Inferior parietal cortex (tissue), 1 donor: ENCODE data around the gene PEPD.
A peak's percentile ranks its signal among the peaks of the same experiment; 100 is the strongest.

ENCODE experiments used
- DNase-seq: peaks from one replicate; pipeline ENCODE4 v3.0.0-alpha.2; 2016; ENCODE audit errors: extremely low spot score

The PEPD gene

DNA sequence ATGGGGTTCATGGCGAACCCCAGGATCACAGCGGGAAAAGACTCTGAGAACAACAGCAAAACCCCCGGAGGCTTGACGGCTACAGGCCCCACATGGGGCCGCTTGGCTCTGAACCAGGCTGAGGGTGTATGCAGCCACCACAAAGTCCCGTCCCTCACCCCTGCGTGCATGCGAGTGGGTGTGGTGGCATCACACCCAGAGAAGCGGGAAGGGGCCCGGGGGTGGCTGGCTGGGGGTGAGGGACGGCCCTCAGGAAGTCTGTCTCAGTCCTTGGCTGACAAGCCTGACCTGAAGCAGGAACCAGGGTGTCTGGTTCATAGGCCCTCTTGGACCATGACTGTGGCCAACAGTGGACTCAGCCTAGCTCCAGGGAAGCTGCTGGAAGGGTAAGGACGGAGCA is 113.9 kb downstream of the PEPD start:
- DNase-seq: no peak

DNA sequence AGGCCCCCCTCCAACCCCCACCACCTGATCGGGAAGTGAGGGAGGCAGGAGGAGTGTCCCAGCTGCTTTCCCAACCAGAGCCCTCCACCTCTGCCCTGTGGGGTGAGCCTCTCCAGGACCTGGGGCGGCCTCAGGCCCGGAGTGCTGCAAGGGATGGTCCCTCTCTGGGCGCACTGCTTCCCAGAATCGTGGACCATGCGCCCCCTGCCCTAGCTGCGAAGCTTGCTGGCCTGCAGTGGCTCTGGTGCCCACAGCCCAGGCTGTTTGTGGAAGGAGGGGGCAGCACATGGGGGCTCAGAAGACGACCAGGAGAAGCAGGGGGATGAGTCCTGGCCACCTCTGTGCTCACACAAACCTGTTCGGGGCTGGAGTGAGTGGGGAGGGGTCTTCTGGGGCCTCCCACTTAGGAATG is 114.4 kb downstream of the PEPD start:
- no peak for DNase-seq

DNA sequence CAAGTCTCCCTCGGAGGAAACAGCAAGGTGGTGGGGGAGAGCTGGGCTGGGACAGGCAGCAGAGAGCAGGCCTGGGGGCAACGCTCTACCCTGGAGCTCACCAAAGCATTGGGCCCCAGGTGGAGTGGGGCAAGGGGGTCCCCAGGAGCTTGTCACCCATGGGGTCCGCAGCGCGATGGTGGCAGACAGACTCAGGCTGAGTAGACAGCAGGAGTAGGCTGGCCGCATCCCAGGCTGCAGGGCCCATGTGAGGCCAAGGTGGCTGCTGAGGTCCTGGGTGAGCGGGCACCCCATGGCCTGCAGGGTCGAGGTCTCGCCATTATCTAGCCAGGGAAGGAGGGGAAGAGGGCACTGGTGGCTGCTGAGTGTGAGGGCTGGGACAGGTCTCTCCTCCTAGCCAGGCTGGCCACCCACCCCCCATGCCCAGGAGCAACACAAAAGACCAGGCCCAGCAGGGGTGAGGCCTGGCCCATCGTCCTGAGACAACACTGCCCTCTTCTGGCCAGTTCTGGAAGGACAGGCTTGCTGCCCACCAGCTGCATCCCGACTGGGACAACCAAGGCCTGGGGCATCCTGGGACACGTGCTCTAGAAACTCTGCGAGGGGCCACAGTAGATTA is 115.0 kb downstream of the PEPD start:
- peak; percentile 72 for DNase-seq

DNA sequence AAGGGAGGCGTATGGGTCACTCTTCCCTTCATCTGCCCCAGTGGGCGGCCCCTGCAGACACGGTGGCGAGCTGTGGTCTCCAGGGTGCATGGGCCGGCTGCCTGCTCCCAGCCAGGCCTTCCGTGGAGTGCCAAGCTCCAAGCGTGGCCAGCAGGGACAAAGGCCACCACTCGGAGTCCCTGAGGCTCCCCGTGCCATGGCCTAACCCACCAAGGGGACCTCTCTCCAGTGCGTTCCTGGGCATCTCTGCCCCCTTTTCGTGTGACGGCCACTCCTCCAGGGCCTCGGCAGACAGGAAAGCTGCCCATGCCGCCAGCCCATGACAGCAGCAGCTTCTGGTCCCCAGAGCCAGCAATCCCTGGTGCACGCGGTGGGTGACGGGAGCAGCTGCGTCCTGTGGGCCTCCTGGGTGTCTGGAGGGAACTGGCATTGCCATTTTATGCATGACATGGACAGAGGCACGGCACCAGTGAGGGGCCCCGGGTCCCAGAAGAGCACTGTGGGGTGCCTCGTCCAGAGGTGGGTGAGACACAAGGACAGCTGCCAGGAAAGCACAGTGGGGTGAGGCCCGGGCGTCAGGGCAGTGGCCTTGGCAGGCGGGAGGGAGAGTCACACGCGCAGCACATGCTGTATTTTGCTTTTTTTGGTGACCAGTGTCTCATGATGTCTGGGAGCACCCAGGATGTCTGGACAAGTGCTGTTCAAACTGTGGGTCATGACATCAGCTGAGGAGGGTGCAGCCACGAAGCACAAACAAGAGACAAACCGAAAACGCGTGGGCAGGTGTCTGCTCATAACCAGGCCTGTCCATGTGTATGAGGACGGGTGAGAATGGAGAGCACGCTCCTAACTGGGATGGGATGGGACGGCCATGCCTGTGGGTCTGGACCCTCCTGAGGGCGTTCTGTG is 115.8 kb downstream of the PEPD start:
- no peak for DNase-seq

DNA sequence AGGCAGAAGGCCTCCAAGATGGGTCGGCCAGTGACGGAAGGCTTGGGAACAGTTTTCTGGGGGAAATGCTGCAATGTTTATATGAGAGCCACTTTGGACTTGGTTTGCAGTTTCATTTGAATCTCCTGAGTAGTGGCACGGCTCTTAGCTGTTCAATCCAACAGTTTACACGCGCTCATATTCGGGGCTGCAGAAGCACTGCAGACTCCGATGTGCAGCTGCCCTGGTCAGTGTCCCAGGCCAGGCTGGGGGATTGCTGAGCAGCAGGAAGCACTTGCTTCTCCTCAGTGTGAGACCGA is 116.4 kb downstream of the PEPD start:
- no peak for DNase-seq

DNA sequence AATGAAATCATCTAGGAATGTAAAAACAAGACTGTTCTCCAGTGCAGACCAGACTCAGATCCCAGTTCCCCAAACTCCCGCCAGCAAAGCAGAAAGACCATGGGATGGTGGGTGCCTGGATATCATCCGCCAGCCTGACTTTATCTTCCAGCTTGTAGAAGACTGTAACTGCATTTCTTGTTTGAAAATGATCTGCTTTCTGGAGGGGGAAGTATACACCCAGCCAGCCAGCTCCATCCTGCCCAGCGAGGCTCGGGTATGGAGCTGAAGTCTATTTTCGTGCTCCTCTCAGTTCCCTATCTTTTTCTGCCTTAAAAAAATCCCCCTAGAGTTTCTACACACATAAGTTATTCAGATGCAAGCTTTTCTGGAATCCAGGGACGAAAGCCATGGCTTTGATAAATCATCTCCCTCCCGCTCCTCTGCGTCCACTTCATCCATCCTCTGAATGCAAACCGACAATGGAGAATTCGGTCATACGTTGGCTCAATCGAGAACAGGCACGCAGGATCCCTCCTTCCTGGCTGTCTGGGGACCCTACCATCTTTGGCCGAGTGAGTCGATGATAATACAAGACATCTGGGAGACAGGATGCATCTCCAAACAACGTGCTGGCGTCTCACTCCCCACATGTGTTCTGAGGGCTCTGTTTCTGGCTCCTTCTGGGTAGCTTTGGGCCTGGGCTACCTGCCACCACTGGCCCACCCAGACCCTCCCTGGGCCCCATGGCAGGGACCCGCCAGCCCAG is 116.9 kb downstream of the PEPD start:
- DNase-seq: no peak

DNA sequence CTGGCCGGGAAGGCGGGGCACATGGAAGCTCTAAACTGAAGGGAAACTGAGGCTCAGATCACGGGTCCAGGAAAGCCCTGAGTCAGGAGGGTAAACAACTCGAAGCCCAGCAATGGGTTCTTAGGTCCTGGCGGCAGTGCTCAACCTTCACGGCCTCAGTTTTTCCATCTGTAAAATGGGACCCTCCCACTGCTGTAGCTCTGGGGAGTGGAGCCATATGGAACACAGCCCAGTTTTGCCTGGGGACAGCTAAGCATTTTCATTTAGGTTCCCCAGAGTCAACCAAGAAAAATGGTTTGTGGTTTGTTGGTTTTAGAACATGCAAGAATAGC is 117.7 kb downstream of the PEPD start:
- no peak for DNase-seq

DNA sequence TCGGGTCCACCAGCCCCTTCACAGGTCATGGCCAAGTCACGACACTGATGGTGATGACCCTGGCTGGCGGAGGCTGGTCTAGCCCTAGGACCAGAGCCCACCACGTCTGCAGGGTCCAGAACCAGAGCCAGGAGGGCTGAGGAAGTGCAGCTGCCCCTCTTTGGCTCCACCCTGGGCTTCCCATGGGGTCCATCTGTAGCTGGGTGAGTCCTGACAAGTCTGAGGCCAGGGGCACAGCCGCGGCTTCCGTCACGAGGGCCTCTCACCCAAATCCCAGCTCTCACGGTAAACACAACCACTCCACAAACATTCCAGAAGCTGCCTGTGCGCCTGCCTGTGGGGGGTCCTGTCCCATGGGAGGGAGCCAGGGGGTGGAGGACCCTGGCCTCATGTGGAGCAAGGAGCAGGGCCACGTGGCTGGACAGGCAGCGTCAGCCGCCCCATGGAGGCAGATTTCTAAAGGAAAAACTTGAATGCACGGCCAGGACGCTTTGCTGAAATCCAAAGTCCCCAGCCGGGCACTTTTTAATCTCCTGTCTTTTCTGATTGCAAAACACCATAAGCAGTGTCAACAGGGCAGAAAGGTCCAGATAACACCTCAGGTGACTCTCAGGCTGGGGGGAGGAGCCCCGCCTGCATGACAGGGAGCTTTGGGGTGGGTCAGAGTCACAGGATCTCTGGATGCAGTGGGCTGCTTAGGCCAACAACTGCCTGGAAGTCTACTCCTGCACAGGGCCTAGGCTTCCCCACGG is 118.2 kb downstream of the PEPD start:
- DNase-seq: no peak

DNA sequence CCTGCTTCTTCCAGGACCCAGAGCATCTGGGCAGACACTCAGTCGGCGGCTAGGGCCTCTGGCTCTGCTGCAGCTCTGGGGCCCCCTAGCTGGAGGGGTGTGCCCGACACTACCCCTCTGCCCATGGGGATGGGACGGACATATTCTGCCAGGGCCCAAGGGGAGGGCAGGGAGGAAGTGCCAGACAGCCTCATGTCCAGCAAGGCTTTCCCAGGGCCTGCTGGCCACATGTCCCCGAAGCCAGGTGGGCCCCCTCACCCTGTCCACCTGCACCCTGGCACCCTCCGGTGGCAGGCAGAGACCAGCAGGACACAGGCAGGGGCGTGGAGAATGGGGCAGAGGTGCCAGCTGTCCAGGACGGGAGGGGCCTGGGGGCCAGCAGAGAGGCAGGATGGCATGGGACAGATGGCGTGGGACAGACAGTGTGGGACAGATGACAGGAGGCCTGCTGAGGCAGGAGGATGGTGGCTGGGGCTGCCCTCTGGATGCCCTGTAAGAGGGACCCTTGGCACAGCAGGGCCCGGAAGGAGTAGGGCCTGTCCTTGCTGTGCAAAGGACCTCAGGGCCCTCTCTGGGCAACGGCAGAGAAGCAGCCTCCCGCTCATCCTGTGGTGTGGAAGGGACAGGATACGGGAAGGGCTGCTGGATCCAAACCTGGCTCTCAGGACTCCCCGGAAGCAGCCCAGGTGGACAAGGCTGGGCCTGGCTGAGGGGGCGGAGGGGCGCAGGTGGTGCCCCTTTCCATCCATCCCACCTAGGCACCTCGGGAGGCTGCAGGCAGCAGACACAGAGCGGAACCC is 119.0 kb downstream of the PEPD start:
- no peak for DNase-seq

DNA sequence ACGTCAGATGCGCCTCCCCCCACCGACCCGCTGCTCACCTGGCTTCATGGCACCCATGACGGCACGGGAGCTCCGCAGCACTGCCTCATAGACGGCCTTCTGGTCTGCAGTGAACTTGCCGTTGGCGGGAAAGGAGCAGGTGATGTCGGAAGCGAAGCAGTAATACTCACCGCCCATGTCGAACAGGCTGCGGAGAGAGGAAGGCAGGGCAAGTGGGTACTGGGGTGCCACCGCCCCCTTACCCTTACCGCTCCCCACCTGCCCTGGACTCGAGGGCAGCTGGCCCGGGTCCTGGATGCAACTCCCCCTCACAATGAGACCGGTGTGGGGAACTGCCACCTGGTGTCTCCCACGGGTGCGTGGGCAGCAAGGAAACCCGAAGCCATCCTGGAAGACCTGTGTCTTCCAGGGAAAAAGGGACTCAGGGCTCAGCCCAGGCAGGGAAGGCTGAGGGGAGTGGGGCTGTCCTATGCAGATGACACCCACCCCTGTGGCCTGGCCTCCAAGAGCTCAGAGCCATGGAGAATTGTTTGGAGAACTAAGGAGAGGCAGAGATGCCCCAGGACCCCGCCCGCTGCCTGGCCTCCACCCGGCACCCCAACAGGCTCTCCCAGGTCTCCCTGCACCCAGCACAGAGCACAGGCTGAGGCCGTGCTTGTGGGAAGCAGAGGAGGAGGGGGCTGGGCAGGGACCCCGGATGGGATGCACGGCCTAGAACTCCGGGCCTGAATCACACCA is 119.7 kb downstream of the PEPD start:
- DNase-seq: no peak

DNA sequence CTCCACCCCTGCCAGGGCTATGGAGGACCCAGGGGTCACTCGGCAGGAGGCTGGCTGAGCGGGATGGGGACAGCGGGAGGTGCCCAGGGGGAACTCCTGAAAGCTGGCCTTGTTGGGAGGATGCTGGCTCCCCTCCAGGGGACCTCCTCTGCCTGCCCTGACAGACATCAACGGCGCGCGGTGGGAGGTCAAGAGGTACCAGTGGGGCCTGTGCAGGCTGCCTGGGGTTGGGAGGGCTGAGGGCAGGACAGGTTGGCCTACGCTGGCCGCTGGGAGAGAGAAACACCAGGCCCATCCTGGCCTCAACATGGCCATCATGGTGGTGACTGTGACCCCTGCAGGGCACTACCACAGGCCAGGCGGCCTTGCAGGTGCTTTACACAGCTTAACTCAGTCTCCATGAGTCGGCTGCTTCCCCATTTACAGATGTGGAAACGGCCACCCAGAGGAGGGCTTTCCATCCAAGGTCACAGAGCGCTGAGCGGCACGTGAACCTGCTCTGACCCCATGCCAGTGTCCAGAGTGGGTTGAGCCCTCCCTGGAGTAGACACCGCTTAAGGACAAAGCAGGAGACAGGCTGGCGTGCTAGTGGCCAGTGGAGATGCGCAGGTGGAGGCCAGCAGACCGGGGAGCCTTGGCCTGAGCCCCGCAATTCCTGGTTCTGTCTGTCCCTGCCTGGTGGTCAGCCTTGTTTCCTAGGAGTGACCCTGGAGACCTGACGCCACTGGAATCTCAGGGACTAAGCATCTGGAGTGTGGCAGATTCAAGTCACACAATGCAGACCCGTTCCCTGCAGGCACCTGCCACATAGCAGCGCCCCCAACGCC is 120.5 kb downstream of the PEPD start:
- no peak for DNase-seq

DNA sequence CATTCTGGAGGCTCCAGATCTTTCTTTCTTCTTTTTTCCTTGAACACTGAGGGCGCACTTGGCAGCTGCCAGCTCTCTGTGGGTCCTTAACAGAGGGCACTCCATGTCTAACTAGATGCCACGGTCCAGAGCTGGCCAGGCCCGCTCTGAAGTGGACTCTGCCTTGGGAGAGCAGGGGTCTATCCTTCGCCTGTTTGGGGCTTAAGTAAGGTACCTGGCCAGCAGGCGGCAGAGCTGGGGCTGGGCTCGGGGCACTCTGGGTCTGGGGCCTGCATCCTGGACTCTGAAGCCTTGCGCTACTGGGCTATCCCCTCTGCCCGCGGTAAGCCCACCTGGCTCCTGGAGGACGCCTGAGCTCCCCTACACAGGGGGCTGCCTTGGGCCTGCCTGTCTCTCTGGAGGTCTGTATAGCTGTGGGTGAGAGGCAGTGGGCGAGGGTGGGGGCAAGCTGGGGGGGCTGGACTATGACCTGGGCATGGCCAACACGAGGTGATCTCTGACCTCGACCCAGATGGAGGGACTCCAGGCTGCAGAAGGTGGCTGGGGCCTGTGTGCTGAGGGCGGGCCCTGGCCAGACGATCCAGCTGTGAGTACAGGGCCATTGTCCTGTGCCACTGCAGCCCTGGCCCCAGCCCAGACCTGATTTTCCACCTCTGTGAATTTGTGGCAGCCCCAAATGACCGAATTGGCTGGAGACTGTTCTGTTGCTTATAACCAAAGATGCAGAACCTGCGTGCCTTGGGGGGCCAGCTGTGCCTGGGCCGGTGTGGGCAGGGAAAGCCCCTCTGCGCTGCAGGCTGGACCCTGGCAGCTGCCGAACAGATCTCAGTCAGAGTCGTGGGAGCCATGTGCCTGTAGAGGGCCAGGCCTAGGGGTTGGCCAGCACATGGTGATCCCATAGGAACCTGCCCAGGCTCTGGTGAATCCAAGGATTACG is 121.6 kb downstream of the PEPD start:
- DNase-seq: no peak

DNA sequence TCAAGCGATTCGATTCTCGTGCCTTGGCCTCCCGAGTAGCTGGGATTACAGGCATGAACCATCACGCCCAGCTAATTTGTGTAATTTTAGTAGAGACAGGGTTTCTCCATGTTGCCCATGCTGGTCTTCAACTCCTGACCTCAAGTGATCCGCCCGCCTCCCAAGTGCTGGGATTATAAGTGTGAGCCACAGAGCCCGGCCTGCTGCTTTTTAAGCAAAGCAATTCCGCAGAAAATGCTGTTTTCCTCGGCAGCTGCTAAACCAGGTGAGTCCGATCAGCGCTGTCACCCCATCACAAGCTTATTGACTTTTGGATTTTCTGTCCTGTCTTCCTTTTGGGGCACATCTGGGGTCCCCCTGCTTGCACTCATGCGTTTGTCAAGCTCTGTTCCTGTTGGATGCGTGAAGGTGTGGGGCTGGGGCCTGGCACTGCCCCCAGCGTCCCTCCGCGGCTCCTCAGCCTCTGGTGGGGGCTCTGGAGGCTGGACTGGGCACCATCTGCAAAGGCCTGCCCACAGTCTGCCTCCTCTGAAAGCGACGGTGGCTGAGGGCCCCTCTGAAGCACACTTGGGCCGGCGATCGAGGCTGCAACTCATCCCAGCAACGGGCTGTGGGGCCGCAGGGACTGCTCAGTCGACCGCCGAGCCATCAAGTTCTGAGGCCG is 122.4 kb downstream of the PEPD start:
- DNase-seq: no peak

DNA sequence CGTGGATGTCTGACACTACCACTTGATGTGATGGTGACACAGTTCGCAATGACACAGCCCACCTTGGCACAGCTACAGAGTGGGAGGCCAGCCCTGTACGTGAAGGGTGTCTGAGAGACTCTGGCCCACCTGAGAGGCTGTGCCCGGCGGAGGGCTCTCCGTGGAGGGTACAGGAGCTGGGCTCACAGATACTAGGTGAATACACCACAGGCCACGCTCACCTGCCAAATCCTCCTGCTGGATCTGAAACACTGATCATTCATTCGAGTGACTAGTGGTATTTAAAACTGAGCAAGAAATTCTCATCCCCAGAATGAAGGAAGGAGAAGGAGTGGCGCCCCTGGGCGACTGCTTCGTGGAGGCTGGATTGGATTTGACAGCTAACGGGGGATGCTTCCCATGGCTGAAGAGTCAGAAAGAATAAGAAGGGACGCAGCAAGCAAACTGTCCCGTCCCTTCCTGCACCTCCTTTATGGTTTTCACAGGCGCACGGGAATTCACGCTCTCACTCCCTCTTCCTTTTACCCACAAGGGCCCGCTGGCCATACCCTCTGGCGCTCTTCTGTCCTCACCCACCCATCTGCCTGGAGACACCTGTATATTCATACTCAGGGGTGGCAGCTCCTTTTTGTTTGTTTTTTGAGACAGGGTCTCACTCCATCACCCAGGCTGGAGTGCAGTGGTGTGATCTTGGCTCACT is 123.1 kb downstream of the PEPD start:
- DNase-seq: no peak

DNA sequence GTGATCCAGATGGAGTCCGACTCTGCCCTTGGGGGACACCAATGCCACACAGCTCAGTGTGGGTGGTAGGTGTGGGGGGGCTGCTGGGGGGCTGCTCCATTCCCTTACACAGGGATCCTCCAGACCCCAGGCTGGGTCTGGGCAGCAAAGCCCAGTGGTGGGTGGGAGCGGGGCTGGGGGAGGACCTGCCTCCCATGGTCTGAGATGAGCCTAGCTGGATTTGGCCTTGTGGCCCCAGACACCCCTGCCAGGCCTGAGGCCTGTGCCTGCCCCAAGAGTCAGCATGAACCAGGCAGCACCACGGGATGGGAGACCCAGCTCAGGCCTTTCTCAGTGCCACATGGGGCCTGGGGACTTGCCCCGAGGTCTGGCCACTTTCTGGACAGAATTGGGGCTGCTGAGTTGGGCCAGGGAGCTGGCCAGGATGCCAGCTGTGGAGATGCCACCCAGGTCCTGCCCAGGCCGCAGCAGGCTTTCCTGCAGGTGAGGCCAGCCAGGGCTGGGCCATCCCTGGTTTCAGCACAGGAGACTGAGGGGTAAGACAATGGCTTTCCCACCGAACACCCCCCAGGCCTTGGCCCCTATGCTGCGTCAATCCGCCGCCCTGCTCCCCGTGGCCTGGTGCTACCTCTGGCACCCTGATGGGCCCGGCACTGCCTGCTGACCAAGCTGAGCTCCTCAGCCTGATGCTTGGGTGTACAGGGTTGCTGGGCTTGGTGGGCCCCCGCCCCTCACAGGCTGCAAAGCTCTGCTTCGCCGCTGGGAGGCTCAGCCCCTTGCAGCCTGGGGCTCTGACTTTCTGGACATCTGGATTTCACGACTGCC is 123.8 kb downstream of the PEPD start:
- no peak for DNase-seq

DNA sequence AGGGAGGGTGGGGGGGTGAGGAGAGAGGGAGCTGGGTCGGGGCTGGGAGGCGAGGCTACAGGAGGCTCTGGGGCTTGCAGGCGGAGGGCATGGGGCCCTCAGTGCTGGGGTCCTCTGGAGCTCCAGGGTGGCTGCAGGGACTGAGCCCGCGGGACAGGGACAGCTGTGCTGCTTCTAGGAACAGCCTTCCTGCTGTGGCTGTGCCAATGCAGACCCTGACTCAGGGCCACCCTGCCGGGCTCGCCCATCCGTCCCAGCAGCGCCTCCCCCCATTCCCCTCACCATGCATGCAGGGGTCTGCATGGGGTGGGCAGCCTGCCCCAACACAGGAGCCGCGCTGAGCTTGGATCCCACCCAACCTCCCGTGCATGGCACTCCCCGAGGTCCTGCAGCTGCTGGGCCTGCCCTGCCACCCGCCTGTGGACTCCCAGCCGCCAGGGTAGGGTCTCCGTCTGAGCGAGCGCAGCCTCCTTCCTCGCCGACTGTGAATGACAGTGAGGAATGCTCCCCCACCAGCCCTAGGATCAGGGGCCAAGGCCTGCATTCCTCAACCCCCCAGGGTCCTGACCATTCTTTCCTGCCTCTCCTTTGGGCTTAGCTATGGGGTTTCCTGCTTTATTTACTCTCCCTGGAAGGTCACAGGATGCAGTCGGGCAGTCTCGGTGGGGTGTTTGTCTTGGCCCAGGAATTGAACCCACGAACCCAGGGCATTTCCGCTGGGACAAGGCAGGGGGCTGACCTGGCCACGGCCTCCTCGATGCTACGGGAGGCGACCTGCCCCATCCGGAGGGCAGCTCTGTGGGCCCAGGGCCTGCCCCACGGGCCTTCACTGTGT is 124.7 kb downstream of the PEPD start:
- DNase-seq: no peak
